ENCODE measurements around the gene QSOX2.

QSOX2 gene

DNA sequence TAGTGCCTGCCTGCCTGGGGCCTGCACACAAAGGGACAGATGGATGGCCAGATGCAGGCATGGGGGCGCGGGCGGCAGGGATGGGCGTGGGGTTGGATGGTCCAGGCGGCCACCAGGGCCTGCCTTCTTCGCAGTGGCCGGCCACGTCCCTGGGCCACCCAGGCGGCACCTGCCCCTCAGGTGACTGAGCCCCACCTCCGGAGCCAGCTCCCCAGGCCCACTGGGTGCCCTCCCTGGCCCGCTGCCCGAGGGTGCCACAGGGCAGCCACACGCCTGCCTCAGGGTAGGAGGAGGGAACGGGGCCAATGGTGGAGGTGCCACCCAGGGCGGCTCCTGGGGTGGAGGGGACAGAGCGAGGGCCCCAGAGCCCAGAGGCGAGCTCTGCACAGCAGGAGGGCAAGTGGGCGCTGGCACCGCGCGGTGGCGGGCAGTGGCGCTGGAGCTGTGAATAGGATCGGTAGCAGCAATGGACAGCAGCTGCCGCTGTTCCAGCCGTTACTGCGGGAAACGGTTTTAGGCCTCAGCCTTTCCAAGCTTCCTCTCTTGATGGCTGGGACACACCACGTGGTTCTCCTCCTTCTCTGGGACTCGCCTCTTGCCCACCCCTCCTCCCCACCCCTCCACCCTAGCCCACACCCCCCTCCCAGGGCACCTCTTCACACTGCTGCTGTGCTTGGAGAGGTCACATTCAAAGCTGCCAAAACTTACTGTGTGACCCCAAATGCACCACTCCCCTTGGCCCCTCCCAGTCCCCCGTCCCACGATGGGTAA, 59.8 kb downstream of the QSOX2 start:
- TF ChIP-seq, protein P1, sequence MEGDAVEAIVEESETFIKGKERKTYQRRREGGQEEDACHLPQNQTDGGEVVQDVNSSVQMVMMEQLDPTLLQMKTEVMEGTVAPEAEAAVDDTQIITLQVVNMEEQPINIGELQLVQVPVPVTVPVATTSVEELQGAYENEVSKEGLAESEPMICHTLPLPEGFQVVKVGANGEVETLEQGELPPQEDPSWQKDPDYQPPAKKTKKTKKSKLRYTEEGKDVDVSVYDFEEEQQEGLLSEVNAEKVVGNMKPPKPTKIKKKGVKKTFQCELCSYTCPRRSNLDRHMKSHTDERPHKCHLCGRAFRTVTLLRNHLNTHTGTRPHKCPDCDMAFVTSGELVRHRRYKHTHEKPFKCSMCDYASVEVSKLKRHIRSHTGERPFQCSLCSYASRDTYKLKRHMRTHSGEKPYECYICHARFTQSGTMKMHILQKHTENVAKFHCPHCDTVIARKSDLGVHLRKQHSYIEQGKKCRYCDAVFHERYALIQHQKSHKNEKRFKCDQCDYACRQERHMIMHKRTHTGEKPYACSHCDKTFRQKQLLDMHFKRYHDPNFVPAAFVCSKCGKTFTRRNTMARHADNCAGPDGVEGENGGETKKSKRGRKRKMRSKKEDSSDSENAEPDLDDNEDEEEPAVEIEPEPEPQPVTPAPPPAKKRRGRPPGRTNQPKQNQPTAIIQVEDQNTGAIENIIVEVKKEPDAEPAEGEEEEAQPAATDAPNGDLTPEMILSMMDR (IDR thresholded peaks at IDR 0.05; ENCODE audit: control extremely low read depth, extremely low read depth, low read depth, missing control alignments) = no peak
- no peak for DNase-seq (ENCODE audit: extremely low spot score)
- ChIA-PET POLR2A (no interaction called here), CTCF (interaction anchor here (1.2 to 1.5 kb wide), 3 partner anchors 15 to 39 kb away, joined by 3 to 5 read pairs (median 4); no protein-coding TSS in a partner anchor)

DNA sequence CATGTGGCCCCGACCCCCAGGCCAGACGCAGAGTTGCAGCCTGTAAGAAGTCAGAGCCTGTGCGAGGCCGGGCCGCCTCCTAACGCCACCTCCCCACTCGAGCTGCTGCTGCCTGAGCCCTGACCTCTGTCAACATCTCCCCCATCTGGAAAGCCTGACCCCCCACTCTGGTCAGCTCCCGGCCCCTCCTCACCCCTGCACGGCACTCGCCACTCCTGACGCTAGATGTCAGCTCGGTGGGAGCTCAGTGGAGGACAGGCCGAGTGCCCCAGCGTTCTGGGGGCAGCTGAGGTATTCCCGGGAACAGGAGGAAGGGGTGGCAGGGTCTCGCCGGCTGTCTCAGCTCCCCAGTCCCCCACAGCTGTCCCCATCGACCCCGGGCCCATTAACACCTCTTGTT, 60.5 kb downstream of the QSOX2 start:
- CTCF ChIA-PET = no interaction called here
- POLR2A ChIA-PET = no interaction called here
- TF ChIP-seq, protein P1 (IDR thresholded peaks at IDR 0.05; ENCODE audit: control extremely low read depth, extremely low read depth, low read depth, missing control alignments) = no peak
- no peak for DNase-seq (ENCODE audit: extremely low spot score)

DNA sequence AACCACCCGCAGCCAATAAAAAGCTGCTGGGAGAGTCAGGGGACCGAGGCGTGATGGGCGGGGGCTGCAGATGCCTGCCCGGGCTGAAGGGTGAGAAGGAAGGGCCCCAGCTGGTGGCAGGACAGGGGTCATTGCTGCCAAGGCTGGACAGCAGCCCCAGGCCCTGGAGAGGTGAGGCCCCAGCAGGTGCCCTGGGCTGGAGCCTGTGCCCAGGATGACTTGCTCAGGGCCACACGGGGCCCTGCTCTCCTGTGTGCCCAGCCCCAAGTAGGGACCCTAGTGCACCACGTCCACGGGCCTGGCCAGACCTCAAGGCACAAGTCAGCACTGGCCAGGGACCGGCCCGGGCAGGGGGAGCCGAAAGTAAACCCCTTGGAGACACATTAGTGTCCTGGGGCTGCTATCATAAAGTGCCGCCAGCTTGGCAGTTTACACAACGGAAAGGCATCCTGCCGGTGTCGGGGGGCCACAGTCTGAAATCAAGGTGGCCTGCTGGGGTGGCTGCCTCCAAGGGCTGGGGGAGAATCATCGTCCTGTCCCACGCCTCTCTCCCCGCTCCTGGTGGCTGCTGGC, 62.7 kb downstream of the QSOX2 start:
- TF ChIP-seq, protein P1 (IDR thresholded peaks at IDR 0.05; ENCODE audit: control extremely low read depth, extremely low read depth, low read depth, missing control alignments) = no peak
- DNase-seq (ENCODE audit: extremely low spot score) = no peak
- ChIA-PET CTCF (no interaction called here), POLR2A (no interaction called here)

DNA sequence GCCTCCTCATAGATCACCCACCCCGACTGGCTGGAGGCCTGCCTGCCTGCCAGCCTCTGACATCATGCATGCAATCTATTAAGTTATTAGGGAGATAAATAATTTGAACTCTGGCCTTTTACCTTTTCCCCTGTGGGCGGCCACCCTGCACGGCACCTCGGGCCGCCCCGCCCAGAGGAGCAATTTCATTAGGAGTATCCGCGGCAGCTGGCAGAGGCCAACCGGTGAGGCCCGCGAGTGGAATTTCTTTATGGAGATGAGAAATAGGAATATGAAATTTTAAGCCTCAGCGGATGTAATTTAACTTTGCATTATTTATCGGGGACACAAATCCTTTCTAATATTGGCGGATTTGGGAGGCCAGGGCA, 63.2 kb downstream of the QSOX2 start:
- DNase-seq (ENCODE audit: extremely low spot score) = no peak
- TF ChIP-seq, protein P1 (IDR thresholded peaks at IDR 0.05; ENCODE audit: control extremely low read depth, extremely low read depth, low read depth, missing control alignments) = no peak
- ChIA-PET POLR2A (no interaction called here), CTCF (no interaction called here)

DNA sequence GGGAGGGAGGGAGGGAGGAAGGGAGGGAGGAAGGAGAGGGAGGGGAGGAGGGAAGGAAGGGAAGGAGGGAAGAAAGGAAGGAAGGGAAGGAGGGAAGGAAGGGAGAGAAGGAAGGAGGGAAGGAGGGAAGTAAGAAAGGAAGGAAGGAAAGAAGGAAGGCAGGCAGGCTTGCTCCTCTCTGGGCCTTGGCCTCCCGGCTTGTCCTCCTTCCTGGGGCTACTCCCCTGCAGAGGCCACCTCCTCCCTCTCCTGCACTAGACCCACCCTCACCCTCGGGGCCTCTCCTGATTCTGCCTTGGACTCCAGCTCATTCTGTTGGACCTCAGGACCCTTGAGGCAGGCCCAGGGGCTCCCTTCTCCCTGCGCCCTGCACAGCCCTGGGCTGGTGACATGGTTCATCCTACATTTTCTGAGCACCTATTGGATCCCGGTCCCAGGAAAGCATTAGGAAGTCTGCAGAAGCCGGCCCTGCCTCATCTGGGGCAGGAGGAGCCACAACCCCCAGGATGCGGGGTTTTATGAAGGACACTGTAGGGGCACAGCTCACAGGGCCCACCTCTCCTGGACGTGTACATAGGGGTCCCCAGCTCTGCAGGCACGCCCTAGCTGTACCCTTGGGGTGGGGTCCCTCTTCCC, 63.7 kb downstream of the QSOX2 start:
- no peak for DNase-seq (ENCODE audit: extremely low spot score)
- CTCF ChIA-PET = no interaction called here
- POLR2A ChIA-PET = no interaction called here
- TF ChIP-seq, protein P1 (IDR thresholded peaks at IDR 0.05; ENCODE audit: control extremely low read depth, extremely low read depth, low read depth, missing control alignments) = no peak

DNA sequence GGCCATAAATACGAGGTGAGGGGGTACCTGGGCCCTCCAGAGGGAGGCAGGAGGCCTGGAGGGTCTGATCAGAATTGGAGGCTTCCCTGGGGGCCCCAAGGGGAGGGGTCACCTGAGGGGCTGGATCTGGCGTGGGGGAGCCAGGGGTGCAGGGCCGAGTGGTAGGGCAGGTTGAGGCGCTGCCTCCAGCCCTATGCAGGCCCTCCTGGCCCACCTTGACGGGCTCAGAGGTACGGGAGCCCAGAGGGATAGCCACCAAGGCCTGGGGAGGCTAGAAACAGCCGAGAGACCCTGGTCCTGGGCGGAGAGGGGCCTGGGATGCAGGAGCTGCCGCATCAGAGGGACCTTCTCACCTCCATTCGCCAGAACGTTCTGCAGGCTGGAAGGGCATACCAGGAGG, 65.0 kb downstream of the QSOX2 start:
- ChIA-PET POLR2A (no interaction called here), CTCF (no interaction called here)
- TF ChIP-seq, protein P1 (IDR thresholded peaks at IDR 0.05; ENCODE audit: control extremely low read depth, extremely low read depth, low read depth, missing control alignments) = no peak
- no peak for DNase-seq (ENCODE audit: extremely low spot score)

All from GM10248 (cell line).